D341Med (cell line): Measurements from ENCODE around the gene NUDT12.

Source experiments
- DNase-seq: peaks from one replicate; pipeline ENCODE4 v3.0.0; 2012; ENCODE audit warnings: low spot score

The NUDT12 gene

GRCh38 chr5:103541114-103541513, 21.5 kb downstream of the NUDT12 start:
- DNase-seq, result no peak

- no peak for DNase-seq
These were observed 22.9 kb downstream of the NUDT12 start for GRCh38 chr5:103539376-103540330.

- DNase-seq, result no peak
These were observed 30.4 kb downstream of the NUDT12 start for GRCh38 chr5:103532086-103532734.

- DNase-seq, result peak; percentile 57
These were observed 36.2 kb downstream of the NUDT12 start for GRCh38 chr5:103526164-103526915.

GRCh38 chr5:103525361-103525760, 37.2 kb downstream of the NUDT12 start:
- no peak for DNase-seq

- DNase-seq, result no peak
These were observed 39.3 kb downstream of the NUDT12 start for GRCh38 chr5:103523319-103523718.

GRCh38 chr5:103522586-103522985, 40.0 kb downstream of the NUDT12 start:
- no peak for DNase-seq

- DNase-seq, result peak; percentile 21
These were observed 43.0 kb downstream of the NUDT12 start for GRCh38 chr5:103519550-103519949.

- no peak for DNase-seq
These were observed 48.2 kb downstream of the NUDT12 start for GRCh38 chr5:103514371-103514770.

- no peak for DNase-seq
These were observed 48.9 kb downstream of the NUDT12 start for GRCh38 chr5:103513701-103514100.

- no peak for DNase-seq
These were observed 50.1 kb downstream of the NUDT12 start for GRCh38 chr5:103512500-103512899.

- DNase-seq, result no peak
These were observed 51.1 kb downstream of the NUDT12 start for GRCh38 chr5:103511554-103511885.

- DNase-seq, result no peak
These were observed 51.6 kb downstream of the NUDT12 start for GRCh38 chr5:103510851-103511553.

- DNase-seq, result no peak
These were observed 56.8 kb downstream of the NUDT12 start for GRCh38 chr5:103505581-103506305.

- no peak for DNase-seq
These were observed 59.5 kb downstream of the NUDT12 start for GRCh38 chr5:103503066-103503465.

- no peak for DNase-seq
These were observed 59.9 kb downstream of the NUDT12 start for GRCh38 chr5:103502662-103503061.
